Pulmonary artery endothelial cell (primary cell): ENCODE data around the gene SPARC. TPM values are rescaled to one million over a fixed set of nuclear protein-coding genes. Genes with fewer than 3 reads are reported as not detected.

Experiments
- DNase-seq: peaks from one replicate; pipeline ENCODE4 v3.0.0-alpha.2; 2011; ENCODE audit warnings: low read depth, low spot score
- total RNA-seq: library from RNA; depleted of rRNA; stranded (reverse); fragments of >200 nt; gene quantifications from 2 replicates; pipeline ENCODE4 v1.2.3, GENCODE V29; 2014

The SPARC gene
- total RNA-seq, 1 donor from 2014 or later, result 1,269 TPM

DNA sequence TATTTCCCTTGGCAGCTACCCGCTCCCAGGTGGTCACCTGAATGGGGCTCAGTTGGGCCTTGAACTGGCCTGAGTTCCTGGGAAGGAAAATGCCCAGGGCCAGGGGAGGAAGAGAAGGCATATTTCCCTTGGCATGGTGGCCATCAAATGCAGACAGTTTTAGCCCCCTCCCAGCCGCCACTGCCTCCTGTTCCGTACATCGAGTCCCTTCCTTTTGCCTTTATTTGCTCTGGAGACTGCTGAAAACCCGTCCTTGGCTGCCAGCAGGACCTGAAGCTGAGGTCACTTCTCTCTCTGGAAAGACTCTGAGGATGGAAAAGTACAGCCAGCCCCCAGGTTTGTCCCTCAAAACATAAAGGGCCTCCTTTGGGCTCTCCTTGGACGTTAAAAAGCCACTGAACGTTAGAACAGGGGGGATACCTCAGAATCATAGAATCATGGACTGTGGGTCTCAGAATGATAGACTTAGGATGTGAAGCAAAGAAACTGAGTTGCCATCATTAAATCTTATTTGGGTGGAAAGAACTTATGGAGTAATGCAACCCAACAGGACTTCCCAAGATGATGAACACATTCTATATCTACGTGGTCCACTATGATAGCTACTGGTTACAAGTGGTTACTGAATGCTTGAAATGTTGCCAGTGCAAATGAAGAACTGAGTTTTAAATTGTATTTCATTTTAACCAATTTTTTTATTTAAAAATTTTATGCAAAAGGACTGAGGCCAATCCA lies 7.1 kb downstream of the SPARC start:
- no peak for DNase-seq

DNA sequence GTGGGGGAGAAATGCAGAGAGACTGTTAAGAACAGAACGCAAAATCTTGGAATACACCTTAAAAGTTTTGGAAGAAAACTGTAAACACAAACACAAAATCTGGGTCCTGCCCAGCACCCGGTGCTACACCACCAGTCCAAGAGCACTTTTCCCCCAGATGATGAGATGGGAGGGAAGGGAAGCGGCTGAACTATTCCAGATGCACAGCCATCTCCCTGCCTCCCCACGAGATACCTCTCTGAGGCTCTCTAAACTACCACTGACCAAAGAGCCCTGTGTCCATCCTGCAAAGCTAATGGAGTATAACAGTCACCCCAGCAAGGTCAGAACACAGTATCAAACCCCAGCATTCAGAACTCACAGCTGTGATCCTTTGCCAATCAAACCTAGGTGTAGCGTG lies 8.0 kb downstream of the SPARC start:
- DNase-seq, result no peak

DNA sequence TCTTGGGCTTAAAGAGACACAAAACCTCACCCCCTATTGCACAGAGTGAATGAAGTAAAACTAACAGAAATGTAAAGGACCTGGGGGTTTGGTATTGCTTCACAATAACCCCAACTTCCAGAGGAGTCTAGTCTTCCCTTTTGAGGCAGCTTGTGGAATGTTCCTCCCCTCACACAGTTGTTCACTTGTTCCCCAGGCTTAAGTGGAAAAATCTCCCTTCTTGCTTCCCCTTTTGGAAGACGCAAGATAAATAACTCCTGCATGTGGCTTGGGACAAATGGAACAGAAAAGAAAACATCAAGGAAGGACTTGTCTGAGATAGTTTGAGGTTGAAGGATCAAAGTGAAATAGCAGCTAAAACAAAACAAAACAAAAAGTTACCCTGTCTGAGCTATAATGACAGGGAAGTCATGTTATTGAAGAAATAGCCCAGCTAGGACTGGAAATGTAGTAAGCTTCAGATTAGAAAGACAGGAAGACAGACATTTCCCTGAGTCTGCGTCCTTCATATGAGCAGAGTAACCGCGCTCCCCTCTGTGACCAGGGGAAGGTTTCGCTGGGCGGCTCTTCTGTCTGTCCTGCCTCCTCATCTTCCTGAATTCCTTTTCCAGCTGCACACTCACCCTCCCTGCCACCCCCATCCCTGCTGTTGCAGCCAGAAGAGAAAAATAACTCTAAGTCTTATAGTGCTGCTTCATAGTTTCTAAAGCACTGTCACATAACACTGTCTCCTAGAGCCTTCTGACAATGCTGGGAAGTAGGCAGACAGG lies 8.8 kb downstream of the SPARC start:
- DNase-seq, result no peak

DNA sequence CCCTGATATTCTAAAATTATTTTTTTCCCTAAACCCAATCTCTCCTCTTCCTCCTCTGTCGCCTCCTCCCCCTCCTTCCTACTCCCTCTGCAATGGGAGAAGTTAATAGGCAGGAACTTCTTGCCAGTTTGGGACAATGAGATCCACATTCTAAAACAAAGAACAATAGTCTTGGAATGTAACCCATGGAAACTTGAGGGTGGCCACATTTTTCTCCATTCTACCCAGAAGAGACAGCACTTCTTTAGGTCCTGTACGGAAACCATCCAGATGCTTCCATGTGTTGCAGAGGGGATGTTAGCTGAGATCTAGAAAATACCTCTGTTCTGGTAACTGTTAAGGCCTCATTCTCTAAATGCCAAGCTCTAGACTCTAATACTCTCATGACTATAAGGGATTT lies 10.0 kb downstream of the SPARC start:
- no peak for DNase-seq

DNA sequence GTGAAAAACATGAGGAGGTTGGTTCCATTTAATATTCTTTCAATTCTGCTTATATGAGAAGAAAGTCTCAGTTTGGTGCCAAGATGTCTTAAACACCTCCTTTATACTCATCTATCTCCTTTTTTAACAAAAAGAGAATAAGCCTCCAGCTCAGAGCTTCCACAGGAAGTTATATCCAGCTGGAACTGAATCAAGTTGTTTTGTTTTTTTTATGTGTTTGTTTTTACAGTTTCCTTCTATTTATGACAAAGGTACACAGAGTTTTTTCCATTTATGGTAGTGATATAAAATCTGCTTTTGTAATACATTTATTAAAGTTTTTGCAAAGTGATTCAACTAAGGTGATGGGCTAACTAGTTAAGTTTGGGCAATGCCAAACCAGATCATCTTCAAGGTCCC lies 10.4 kb downstream of the SPARC start:
- DNase-seq, result no peak

DNA sequence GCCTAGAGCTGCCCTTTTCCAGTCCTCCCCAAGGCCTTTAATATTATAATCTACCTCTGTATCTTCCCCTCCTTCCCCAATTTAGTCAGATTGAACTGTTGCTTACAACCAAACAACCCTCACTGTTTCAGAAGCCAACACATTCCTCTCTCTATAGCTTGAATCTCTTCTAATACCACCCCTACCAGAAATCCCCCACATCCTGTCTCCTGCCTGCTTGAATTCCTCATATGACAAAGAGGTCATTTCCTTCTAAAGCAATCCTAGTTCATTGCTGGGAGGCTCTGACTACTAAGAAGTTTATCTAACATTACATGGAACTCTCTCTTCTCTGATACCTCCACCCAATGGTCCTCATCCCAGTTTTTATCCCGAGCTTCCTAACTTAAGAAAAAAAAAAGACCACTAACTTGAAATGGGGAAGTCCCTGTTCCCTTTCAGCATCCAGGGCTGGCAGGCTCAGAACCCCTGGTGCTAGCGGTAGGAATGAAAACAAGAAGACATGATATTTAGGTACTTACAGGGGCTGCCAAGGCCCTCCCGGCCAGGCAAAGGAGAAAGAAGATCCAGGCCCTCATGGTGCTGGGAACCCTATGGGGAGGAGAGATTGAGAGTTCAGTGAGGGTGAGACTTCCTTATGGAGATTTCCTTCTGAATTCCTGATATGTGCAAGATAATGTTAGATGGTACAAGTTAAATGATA lies 11.0 kb downstream of the SPARC start:
- DNase-seq, result peak; percentile 82

DNA sequence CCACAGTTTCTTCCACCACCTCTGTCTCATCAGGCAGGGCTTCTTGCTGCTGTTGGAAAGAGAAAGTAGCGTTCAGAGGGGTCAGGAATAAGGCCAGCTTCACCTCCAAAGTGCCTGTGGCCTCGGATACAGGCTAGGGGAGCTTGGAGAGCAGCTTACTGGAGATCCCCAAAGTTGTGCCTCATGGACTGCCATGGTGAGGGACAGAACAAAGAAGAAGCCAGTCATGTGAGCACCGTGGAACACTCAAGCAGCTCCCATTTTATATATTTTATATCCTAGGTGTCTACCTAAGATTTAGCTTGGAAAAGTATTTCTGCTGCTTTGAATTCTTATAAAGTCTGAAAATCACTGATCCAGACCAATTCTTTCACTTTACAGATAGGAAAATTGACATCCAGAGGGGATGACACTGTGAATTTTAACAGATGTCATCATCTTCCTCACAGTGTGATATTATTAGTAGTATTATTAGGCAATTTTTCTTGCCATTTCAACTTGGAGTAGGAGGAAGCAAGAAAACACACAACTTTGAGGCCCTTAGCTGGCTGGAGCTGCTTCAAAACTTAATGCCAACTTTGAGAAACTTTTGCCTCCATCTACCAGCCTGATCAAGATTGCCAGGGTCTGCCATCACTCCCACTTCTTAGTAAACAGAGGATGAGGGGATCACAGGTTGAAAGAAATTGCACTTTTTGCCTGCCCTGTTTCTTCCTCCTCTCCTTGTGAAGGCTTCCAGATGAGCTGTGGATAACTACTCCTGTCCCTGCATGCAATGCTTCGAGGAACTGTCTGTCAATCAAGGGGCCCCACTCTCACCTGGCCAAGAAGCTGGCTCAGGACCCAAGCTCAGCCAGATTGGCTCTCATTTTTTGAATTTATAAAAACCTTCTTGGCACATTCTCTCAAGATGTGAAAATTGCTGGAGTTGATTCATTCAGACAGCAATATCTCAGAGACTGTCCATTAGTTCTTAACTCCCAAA lies 11.8 kb downstream of the SPARC start:
- DNase-seq, result no peak

DNA sequence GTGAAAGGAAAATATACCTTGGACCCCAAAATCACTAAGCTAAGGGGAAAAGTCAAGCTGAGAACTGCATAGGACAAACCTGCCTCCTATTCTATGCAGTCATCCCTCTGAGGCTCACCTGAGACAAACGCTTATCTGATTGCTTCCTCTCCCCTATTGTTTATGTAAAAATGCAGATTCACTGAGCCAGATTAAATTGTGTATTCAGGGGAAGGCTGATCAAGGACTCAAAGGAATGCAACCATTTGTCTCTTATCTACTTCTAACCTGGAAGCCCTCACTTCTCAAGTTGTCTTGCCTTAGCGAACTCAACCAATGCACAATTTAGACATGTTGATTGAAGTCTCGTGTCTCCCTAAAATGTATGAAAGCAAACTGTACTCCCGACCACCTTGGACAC lies 13.3 kb downstream of the SPARC start:
- no peak for DNase-seq

DNA sequence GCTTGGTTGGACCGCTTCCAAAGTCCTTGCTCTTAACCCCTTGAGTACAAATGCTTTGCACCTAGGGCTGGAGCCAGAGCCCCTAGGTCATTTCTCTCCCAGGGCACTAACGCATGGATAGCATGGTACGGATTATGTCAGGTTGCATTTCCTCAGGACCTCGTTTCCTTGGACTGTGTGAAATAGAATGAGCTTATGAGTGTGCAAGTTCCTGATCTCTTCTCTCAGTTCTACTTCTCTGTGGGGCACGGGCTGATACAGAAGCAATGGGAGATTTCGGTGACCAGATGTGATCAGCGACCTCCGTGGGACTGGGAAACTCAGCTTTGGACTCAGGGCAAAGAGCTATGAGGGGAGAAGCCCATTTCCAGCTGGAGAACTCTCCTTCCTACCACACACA lies 14.2 kb downstream of the SPARC start:
- DNase-seq, result no peak

DNA sequence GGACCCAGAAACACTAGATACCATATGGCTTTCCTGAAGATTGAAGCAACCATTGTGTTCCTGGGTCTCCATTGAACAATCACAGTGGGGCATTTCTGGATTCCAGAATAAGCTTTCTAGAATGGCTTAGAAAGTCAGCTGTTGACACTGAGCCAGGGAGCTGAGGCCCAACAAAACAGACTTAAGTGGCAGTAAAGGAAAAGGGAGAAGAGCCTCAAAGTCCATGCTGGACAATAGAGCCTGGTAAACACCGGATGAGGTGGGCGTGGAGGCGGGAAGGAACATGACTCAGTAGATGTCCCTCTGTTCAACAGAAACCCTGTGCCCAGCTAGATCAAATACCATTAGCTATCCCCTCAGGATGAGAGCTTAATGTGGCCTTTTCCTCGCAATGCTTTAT lies 14.8 kb downstream of the SPARC start:
- peak; percentile 93 for DNase-seq

DNA sequence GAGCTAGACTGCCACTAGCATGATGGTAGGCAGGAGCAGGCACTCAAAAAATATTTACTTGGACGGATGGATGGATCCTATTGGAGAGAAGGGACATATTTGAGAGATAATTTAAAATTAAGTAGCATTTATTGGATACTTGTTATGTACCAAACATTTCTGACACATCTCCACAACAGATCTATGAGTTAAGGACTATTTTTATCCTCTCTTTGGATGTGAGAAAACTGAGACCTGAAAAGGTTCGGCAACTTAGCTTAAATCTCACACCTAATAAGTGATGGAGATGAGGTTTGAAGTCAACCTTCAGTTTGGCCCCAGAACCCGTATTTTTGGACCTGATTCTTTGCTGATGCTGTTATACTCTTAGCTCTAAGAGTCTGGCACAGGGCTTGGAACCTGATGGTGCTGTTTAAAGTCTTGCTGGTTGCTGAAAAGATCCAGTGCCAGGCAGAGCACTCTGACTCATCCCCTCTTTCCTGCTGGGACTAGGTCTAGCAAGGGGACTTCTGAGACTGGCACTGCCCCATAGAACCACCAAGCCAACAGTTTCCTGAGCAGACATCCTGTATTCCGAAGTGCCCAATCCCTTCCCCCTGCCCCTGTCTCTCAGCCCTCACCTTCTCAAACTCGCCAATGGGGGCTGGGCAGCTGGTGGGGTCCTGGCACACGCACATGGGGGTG lies 15.6 kb downstream of the SPARC start:
- DNase-seq, result no peak

DNA sequence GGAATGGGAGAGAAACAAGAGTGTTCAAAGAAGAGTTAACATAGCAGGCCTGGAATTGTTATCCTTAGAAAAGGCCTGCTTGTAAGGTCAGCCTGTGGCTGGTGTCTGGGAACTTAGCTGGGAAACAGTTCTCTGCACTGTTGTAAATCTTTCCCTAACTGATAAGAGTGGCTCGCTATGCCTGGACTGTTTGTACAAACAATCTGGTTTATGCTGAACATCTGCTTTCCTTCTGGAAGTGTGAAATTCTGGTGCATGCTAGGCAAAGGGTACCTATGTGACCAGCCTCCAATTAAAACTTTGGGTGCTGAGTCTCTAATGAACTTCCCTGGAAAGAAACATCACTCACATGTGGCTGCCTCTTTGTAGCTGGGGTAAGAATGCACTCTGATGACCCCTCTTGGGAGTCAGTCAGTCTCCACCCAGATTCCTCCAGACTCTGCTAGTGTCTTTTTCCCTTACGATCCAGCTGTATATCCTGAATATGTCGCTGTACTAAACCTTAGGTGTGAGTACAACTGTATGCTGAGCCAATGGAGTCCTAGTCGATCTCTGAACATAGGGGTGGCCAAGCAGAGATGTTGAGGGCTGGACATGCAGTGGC lies 16.5 kb downstream of the SPARC start:
- no peak for DNase-seq

DNA sequence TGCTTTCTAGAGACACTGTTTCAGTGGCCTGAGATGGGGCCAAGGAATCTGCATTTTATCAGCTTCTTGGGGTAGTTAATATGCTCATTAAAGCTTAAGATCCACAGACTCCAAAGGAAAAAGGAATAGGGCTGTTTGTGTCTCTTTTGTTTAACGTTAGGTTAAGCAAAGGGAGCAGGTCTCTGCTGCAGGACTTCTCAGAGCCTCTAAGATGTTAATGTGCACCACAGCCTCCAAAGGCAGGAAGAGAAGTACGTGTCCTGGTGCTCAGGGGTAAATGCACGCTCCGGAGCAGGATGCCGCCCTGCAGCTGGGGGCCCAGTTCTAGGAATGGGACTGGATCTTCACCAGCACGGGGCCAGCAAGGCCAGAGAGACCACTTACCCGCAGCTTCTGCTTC lies 19.6 kb downstream of the SPARC start:
- no peak for DNase-seq

DNA sequence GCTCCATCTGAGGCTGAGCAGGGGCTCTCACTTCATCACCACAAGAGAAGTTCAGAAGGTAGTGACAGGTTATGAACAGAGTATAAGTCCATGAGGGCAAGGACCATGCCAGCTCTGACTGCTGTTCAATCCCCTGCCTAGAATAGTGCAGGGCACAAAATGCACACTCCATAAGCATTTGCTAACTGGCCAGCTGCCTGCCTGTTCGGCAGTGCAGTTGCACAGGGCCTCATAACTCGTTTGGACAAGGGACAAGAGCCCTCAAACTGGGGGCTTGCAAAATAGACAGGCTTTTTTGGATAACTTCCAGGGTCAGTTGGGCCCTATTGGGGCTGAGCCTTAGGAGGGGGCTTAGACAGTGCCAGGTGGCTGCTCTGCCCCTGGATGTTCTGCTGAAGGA lies 21.1 kb downstream of the SPARC start:
- no peak for DNase-seq

DNA sequence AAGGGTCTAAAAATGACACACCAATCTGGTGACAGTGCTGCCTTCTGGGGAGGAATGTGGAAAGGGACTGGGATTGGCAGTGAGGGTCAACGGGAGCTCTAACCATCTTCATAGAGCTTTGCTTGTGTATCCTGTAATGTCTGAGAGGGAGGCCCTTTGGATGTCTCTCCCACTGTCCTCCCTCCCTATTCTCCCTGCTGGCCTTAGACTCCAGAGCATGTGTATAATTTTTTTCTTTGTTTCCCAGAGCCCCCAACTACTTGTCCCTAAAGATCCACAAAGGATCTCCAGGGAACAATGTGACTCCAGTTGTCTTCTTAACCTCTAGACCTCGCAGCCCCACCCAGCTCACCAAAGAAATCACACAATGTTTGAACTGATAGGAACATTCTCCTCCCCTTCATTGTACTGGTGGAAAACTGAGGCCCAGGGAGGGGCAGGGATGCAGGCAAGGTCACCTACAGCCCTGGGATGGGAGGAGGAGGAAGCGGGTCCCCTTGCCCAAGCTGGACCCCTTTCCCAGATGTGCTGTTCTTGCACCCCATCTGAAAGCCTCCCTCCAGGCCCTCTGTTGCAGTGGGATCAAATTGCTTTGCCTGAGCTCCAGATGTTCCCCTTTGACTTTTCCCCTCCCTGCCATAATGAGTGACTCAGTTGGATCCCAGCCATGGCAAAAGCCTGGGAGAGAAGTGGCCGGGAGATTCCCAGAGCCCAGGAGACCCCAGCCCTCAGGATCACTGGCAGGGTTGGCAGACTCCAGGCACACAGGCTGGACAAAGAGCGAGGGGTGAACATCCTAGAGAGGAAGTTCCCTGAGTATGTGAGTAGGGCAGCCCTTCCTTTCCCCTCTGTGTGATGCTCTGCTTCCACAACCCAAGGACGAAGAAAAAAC lies 21.8 kb downstream of the SPARC start:
- DNase-seq, result no peak

DNA sequence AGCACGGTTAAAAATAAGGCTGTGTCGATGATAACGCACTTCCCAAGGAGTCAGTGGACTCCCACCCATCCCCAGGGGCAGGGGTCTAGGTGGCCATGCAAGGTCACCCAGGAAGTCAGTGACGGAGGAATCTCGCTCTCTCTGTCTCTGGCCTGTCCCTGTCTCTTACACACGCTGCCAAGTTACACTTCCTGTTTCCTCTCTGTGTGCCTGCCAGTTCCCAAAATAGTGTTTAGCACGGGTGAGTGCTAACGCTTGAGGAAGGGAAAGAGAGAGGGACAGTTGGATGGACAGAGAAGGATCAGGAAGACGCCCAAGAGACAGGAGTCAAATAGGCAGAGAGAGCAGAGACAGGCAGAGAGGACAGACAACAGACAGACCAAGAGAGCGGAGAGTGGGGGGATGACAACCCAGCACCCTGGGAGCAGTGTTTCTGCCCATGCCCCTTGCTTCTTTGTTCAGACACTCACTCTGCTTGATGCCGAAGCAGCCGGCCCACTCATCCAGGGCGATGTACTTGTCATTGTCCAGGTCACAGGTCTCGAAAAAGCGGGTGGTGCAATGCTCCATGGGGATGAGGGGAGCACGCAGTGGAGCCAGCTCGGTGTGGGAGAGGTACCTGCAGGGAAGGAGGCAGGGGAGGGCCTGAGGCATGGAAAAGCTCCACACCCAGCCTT lies 23.0 kb downstream of the SPARC start:
- no peak for DNase-seq

DNA sequence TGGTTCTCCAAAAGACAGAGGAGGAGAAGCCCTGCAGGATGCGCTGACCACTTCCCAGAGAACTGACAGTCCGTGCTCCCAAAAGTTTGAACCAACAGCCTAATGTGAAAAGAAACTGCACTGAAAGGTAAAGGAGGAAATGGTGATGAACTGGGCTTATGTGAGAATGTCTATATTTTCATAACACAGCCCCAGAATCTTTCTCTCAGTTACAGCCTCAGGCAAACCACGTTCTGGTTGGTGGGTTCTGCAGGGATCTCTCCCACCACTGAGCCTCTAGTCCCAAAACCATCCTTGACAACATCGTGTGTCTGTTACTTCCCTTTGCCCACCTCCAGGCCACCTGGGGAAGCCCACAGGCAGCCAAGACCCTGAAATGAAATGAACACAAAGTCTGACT lies 23.9 kb downstream of the SPARC start:
- DNase-seq, result no peak

DNA sequence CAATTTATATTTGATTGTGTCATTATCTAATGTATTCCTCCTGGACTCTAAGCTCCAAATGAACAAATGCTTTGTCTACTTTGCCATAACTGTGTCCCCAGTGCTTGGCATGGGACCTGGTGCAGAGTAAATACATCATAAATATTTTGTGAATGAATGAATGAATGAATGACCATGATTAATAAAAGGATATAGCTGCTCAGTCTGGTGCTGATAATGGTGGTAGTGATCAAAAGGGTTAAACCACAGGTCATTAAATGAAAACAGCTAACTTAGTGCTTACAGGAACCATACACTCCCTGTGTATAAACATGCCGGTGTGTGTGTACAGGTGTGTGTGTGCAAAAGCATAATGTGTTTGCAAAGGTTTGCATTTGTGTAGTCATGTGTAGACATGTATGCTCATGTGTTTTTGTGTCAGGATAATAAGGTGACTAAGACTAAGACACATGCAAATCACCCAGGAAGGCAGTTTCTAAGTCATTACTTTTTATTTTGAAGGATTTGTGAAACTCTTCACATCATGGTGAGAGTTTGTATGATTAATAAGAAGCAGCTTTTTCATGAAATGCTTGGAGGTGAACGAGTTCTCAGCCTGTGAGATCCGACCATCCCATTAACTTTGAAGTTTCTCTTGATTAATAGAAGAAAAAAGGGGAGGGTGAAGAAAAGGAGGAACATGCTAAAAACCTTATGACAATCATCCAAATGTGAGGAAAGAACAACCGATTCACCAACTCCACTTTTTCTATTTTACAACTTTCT lies 24.6 kb downstream of the SPARC start:
- no peak for DNase-seq
